Measurements from ENCODE around the gene CDH26. TPM values are rescaled to one million over a fixed set of nuclear protein-coding genes. Genes with fewer than 3 reads are reported as not detected.

The CDH26 gene
- total and polyA plus RNA-seq, 2 donors (not counting 3 experiments of a cell fraction or from before 2014, with no cell fraction given): 0.01 TPM; not detected in 1

DNA sequence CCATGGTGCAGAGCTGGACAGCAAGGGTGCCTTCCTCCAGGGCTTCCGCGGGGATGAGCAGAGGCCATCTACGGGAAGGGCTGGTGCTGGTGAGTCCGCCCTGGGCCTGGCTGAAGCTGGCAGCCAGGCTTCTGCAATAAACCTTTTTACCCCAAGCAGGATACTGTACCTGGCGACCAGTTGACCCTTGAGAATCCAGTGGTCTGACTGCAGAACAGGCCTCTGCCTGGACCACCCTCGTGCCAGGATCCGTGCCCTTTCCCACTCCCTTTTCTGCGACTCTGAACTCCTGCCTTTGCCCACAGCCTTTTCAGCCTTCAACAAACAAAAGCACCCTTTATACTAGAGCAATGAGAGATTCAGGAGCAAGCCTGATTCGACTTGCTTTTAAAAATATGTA, 18.9 kb downstream of the CDH26 start:
- POLR2A ChIA-PET: no interaction called here
- no peak overlapping the region for H3K4me2 ChIP-seq (ENCODE audit: insufficient read depth, low read length)
- no peak for FAIRE-seq
- intact Hi-C loops (cut with micrococcal nuclease): no loop called here
- H3K36me3 ChIP-seq (ENCODE audit: control insufficient read depth in 2 of 2, extremely low read depth in 1 of 2, insufficient read depth in 2 of 2, low read length in 2 of 2): no peaks in the 10 kb centered on the region
- no peaks in the 10 kb centered on the region for H3K79me2 ChIP-seq (ENCODE audit: control insufficient read depth, insufficient read depth, low read length)
- CTCF ChIA-PET: no interaction called here
- no peaks in the 10 kb centered on the region for H3K27me3 ChIP-seq (ENCODE audit: control insufficient read depth in 2 of 2, insufficient read depth in 2 of 2, low read length in 2 of 2)
- dilution Hi-C loops (cut with MboI; ENCODE audit: extremely low pct_ligation_motif_present, low sequenced_read_pairs): no loop called here
- DNase-seq (ENCODE audit: low read depth, low spot score): no peak
- H2AFZ ChIP-seq (ENCODE audit: low read depth, low read length): no peak overlapping the region
- H3K4me3 ChIP-seq (replicated peaks in 1 of 3; ENCODE audit: insufficient read depth in 1 of 3, low read depth in 1 of 3, low read length in 3 of 3): no peak overlapping the region
- BruUV-seq (replicated peaks): no TSS peak
- TF ChIP-seq POLR2AphosphoS5 (IDR thresholded peaks at IDR 0.05; ENCODE audit: insufficient read depth, low read depth, low read length) (no peak), MYC (IDR thresholded peaks at IDR 0.05; ENCODE audit: low read depth, low read length) (no peak), FOS (IDR thresholded peaks at IDR 0.05; ENCODE audit: borderline replicate concordance, insufficient read depth, low read length) (no peak), EZH2 (IDR thresholded peaks at IDR 0.05; ENCODE audit: borderline replicate concordance, low read depth, low read length, severe bottlenecking) (no peak), JUN (IDR thresholded peaks at IDR 0.05; ENCODE audit: borderline replicate concordance, insufficient read depth, insufficient read length, low read depth) (no peak), POLR2A (IDR thresholded peaks at IDR 0.05; ENCODE audit: low read depth, low read length) (no peak), GATA2 (IDR thresholded peaks at IDR 0.05; ENCODE audit: insufficient read depth, insufficient read length, low read depth, low read length) (no peak), CTCF (IDR thresholded peaks at IDR 0.05; ENCODE audit: extremely low read depth in 1 of 2, insufficient read depth in 1 of 2, low read depth in 1 of 2, low read length in 2 of 2) (no peak)
- TF ChIP-seq, protein P1, sequence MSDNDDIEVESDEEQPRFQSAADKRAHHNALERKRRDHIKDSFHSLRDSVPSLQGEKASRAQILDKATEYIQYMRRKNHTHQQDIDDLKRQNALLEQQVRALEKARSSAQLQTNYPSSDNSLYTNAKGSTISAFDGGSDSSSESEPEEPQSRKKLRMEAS (IDR thresholded peaks at IDR 0.05; ENCODE audit: insufficient read depth, insufficient read length): no peak
- H3K9me3 ChIP-seq (replicated peaks; ENCODE audit: control insufficient read depth, insufficient read depth, low read length): no peaks in the 10 kb centered on the region
- H3K4me1 ChIP-seq (ENCODE audit: control insufficient read depth, extremely low read depth, insufficient read depth, low read length): no peaks in the 10 kb centered on the region
- H3K27ac ChIP-seq (ENCODE audit: insufficient read depth, low read depth, low read length): no peak overlapping the region
- H3K9me1 ChIP-seq (replicated peaks; ENCODE audit: control insufficient read depth, extremely low read depth, insufficient read depth, low read length): no peaks in the 10 kb centered on the region
- H3K9ac ChIP-seq (replicated peaks; ENCODE audit: extremely low read depth, insufficient read depth, low read length): no peak overlapping the region
- H4K20me1 ChIP-seq (replicated peaks; ENCODE audit: control insufficient read depth, extremely low read depth, insufficient read depth, low read length): no peaks in the 10 kb centered on the region

Measured in endothelial cell of umbilical vein (primary cell).